RPMI8226 (cell line): ENCODE measurements around the gene NDUFA7.
"Not testable (repeated sequence)": the region's sequence is repeated elsewhere in the genome, so short reads cannot be mapped to it uniquely, and the experiment has no call there.

Experiments used
- DNase-seq: peaks from one replicate; pipeline ENCODE4 v3.0.0-alpha.2; 2015

Gene NDUFA7

DNA sequence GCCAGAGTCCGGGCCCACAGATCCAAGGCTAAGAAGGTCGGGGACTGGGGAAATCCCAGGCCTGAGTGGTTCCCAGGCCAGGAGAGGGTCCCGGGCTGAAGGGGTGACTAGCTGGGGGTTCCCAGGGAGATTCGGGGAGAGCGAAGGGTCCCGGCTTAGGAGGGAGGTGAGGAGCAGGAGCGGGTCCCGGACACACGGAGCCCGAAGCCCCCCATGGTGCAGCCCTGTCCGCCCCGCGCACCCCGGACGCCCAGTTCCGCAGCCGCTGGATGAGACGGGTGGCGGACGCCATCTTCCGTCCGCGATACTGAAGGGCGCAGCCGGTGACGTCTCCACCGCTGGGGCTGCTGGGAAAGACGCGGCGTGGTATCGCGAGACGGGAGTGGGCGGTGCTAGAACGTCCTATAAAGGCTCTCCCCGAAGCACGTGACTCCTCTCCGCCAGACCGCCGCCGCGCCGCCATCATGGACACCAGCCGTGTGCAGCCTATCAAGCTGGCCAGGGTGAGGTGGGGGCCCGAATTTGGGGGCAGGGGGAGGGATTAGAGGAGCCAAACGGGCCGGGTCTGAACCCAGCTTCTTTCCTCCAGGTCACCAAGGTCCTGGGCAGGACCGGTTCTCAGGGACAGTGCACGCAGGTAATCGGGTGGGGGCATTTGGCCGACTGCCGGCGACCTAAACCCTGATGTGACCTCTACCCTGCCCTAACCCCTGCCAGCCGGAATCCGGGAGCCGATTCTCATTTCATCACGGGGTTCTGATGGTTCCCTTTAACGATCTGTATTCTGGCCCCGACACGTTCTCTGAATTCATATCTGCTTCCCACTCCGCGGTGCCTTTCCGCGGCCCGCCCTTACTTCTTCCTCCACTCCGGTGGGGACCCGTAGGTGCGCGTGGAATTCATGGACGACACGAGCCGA is at the start of gene NDUFA7, which contains the start of gene RPS28:
TSS of gene NDUFA7 (minus strand) at position 309 of the 919 bp plus-strand sequence. CDS start at position 292, 17 bp downstream.
TSS of gene RPS28 (plus strand) at position 430 of the 919 bp plus-strand sequence. CDS start at position 465, 35 bp downstream.
- DNase-seq: peak; percentile 98

DNA sequence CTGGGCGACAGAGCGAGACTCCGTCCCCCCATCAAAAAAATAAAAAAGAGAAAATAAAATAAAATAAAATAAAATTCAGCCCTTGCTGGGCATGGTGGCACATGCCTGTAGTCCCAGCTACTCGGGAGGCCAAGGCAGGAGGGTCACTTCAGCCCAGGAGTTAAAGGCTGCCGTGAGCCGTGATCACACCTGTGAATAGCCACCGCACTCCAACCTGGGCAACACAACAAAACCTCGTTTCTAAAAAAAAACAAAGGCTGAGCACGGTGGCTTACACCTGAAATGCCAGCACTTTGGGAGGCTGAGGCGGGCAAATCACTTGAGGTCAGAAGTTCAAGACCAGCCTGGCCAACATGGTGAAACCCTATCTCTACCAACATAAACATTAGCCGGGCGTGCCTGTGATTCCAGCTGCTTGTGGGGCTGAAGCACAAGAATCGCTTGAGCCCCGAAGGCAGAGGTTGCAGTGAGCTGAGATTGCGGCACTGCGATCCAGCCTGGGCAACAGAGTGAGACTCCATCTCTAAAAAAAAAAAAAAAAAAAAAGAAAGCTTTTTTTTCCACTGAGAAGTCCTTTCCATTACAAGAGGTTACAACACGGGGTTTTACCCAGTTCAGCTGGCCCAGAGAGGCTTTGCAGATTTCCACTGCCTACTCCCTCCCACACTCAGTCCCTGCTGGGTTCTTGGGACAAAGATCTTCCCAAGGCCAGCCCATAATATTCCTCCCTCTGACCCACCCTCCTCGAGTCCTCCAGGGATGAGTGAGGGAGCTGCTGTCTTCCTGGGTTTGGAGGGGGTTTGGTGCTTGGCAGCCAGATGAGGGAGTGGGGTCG is 49.2 kb upstream of the NDUFA7 start:
- no peak for DNase-seq

DNA sequence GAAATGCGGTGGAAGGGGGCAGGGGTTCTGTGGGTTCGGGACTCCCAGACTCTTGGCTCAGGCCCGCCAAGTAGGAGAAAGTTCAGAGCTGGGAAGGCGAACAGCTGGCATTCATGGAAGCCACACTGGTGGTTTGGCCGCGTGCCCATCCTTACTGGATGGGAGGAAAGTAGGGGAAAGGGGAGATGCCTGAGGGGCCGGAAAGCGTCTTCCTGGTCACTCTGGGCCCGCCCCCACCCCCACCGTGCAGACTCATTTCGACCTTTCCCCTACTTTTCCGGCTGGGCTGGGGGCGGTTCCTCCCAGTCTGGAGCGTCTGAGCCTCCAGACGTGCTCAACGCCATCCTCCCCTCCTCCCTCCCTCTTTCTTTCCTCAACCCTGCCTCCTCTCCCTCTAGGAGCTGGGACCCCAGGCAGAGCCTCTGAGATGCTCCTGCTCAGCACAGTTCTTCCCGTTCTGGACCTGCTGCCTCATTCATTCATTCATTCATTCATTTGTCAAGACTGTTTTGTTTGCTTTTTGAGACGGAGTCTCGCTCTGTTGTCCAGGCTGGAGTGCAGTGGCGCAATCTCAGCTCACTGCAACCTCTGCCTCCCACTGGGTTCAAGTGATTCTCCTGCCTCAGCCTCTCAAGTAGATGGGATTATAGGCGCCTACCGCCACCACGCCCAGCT is 46.3 kb upstream of the NDUFA7 start:
- DNase-seq: no peak

DNA sequence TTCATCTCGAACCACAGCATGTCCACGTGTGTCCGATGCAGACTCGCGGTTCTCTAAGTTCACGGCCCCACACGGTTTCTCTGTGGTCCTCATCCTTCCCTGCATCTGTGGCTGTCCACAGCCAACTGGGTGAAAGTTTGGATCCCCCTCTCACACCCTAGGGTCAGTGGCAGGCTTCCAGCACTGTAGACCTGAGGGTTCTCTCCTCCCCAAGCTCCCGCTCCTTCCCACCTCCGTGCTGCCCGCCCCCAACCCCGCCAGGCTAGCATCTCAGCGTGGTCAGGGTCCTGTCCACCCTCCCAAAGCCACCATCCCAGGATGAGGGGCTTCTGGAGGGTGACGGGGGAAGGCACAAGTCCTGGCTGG is 45.8 kb upstream of the NDUFA7 start:
- no peak for DNase-seq

DNA sequence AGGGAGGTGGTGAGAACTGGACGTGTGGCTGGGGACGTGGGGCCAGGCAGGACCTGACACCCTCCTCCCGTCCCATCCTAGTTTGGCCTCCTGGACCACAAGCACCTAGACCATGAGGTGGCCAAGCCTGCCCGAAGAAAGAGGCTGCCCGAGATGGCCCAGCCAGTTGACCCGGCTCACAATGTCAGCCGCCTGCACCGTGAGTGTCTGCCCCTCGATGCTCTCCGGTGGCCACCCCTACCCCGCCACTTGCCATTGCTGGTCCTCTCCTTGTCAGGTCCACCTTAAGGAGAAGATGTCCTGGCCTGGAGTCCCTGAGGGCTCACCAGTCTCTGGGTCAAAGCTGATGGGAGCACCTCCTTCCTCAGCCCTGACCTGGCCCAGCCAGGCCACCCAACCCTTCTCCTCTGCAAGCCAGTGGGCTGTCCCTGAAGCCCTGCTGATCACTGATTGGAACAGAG is 45.0 kb upstream of the NDUFA7 start:
- no peak for DNase-seq

DNA sequence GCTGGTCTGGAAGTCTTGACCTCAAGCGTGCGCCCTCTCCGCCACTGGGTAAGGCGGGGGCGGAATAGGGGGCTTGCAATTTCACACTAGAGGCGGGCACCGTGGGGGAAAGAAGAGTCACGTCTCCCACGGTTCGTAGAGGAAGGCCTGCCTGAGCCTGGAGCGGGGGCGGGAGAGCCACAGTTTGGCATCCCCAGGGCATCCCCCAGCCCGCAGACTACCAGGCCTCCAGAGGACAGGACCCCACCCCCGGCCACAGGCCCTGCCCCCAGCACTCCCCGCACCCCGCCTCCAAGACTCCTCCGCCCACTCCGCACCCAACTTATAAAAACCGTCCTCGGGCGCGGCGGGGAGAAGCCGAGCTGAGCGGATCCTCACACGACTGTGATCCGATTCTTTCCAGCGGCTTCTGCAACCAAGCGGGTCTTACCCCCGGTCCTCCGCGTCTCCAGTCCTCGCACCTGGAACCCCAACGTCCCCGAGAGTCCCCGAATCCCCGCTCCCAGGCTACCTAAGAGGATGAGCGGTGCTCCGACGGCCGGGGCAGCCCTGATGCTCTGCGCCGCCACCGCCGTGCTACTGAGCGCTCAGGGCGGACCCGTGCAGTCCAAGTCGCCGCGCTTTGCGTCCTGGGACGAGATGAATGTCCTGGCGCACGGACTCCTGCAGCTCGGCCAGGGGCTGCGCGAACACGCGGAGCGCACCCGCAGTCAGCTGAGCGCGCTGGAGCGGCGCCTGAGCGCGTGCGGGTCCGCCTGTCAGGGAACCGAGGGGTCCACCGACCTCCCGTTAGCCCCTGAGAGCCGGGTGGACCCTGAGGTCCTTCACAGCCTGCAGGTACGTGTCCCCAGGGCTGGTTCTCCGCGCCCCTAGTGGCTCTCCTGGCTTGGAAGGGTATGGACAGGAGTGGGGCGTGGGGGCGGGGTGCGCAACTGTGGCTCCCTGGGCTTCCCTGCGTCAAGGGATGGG is 42.9 kb upstream of the NDUFA7 start, which contains the start of gene ANGPTL4:
TSS of gene ANGPTL4 (plus strand) at position 353 of the 969 bp plus-strand sequence. CDS start at position 520, 167 bp downstream.
- peak; percentile 62 for DNase-seq

DNA sequence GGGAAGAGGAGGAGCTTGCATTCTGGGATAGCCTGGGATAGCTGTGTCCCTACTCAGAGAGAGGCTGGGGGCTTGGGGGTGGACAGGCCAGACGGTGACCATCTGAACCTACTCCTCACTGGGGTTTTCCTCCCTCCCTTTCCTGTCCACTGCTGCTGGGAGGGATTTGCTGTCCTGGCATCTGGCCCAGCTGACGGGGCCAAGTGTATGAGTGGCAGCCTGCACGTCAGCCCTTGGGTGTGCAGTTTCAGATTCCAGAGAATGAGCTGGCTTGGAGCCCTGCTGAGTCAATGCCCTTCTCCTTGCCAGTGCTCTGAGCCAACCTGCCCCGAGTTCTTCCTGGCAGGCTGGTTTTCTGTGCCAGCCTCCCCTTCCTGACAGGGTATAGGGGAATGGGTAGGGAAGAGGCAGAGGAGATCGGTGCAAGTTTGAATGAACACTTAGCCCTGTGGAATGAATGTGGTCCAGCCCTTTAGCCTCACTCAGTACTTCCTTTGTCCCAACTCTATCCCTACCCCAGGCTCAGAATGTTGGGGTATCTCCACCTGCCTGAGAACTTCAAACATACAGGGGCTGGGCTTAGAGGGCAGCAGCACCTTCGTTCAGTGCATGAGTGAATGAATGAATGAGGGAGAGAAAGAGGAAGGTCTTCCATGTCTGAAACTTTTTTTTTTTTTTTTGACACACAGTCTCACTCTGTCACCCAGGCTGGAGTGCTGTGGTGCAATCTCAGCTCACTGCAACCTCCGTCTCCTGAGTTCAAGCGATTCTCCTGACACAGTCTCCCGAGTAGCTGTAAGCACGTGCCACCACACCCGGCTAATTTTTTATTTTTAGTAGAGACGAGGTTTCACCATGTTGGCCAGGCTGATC is 41.0 kb upstream of the NDUFA7 start:
- DNase-seq: peak; percentile 94

DNA sequence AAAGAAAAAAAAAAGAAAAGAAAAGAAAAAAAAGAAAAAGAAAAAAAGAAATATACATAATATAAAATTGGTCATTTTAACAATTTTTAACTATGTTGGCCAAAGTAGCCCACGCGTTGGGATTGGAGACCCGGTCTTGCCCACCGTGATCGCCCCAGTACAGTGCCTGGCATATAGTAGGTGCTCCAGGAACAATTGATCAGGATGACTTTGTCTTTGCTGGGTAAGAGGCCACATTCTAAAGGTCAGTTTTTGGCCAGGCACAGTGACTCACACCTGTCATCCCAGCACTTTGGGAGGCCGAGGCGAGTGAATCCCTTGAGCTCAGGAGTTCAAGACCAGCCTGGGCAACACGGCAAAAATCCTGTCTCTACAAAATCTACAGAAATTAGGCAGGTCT is 39.0 kb upstream of the NDUFA7 start:
- no peak for DNase-seq

DNA sequence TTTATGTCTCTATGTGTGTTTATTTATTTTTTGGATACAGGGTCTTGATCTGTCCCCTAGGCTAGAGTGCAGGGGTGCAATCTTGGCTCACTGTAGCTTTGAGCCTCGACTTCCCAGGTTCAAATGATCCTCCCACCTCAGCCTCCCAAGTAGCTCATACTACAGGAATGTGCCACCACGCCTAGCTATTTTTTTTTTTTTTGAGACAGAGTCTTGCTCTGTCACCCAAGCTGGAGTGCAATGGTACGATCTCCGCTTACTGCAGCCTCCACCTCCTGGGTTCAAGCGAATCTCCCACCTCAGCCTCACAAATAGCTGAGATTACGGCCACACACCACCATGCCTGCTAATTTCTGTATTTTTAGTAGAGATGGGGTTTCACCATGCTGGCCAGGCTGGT is 37.8 kb upstream of the NDUFA7 start:
- no peak for DNase-seq

DNA sequence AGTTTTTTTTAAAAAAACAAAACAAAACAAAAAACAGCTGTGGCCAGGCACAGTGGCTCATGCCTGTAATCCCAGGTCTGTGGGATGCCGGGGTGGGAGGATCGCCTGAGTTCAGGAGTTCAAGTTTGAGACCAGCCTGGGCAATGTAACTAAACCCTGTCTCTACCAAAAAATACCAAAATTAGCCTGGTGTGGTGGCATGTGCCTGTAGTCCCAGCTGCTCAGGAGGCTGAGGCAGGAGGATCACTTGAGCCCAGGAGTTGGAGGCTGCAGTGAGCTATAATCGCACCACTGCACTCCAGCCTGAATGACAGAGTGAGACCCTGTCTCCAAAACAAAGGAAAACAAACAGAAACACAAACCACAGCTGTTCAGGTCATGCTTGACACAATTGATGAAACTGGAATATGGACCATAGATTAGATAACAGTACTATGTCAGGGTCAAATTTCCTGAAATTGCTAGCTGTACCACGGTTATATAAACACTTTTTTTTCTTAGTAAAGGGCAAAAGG is 35.9 kb upstream of the NDUFA7 start:
- no peak for DNase-seq

DNA sequence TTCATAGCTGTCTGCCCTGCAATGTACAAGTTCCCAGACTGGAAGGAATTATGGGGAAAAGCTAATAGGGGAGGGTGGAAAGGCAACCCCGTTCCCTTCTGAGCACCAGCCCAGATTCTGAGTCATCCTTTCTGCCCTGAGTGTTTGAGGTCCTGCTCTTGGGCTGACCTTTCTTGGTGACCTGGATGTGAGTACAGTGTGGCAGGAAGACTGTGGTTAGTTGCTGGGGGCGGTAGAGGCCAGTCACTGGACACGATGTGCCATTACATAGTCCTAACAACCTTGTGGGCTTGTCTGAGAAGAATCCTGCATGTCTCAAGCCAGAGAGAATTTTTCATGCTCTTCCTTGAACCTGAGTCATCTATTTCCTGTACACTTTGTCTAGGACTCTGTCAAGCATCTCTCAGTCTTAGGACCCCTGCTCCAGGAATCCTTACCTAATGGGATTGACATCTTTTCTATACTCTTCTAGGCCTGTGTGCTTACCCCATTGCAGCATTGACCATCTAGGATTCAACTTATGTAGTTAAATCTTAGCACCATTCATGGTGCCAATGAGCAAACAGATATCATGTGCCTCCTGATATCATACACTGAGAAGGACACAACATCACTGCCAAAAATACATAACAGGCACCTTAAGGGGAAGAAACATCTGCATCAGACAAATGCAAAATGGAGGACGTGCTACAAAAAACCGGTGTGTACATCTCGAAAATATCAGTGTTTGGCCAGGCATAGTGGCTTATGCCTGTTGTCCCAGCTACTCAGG is 34.6 kb upstream of the NDUFA7 start:
- DNase-seq: peak; percentile 37

DNA sequence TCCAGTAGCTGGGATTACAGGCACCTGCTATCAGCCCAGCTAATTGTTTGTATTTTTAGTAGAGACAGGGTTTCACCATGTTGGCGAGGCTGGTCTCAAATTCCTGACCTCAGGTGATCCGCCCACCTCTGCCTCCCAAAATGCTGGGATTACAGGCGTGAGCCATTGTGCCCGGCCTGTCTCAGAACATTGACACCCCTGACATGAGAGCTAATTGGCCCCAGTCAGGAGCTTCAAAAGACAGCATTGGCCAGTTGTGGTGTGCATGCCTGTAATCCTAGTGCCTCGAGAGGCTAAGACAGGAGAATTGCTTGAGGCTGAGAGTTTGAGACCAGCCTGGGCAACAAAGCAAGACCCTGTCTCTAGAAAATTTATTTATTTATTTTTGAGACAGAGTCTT is 31.7 kb upstream of the NDUFA7 start:
- not testable (repeated sequence) for DNase-seq

DNA sequence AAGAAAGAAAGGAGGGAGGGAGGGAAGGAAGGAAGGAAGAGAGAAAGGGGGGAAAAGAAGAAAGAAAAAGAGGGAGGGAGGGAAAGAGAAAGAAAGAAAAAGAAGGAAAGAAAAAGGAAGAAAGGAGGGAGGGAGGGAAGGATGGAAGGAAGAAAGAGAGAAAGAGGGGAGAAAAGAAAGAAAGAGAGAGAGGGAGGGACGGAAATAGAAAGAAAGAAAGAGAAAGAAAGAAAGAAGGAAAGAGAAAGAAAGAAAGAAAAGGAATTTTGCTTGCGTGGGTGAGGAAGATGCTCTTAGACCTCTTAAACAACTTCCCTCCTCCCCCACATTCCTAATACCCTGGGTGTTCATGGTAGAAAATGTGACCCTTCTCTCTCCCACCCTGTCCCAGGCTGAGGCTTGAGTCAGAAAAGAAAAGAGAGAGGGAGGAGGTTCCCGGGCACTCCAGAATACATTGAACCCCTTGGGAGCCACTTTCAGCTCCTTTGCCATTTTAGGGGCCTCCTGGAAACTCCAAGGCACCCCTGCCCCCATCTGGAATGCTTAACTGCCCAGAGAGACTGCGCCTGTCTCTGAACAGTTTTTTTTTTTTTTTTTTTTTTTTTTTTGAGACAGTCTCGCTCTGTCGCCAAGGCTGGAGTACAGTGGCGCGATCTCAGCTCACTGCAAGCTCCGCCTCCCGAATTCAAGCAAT is 31.1 kb upstream of the NDUFA7 start:
- DNase-seq: no peak

DNA sequence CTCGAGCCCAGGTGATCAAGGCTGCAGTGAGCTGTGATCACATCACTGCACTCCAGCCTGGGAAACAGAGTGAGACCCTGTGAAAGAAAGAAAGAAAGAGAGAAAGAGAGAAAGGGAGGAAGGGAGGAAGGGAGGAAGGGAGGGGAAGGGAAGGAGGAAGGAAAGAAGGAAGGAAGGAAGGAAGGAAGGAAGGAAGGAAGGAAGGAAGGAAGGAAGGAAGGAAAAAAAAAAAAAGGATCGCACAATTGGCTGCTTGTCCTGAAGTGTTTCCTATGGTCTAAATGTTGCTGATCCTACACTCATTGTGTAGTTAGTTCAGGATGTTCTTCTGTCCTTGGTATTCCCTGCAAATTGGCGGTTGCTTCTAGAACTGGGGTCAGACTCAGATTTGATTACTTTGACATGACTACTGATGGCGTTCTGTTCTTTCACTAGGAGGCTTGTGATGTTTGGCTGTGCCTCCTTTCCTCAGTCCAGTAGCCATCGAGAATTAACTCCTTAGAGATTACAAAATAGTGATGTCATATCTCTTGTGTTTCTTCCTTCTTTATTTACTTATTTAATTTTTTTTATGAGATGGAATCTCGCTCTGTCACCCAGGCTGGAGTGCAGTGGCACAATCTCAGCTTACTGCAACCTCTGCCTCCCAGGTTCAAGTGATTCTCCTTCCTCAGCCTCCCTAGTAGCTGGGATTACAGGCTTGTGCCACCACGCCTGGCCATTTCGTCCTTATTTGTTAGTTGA is 28.6 kb upstream of the NDUFA7 start:
- DNase-seq: not testable (repeated sequence)

DNA sequence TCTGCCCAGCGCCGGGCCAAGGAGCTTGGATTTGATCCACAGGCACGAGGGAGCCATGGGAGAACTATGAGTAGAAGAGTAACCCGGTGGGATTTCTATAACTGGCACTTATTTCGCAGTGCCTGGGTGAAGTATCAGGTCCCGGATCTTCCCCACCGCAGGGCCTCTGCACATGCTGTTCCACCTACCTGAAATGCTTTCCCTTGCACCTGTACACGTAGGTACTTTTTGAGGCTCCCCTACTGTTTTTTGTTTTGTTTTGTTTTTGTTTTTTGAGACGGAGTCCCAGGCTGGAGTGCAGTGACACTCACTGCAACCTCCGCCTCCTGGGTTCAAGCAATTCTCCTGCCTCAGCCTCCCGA is 22.3 kb upstream of the NDUFA7 start:
- DNase-seq: no peak

DNA sequence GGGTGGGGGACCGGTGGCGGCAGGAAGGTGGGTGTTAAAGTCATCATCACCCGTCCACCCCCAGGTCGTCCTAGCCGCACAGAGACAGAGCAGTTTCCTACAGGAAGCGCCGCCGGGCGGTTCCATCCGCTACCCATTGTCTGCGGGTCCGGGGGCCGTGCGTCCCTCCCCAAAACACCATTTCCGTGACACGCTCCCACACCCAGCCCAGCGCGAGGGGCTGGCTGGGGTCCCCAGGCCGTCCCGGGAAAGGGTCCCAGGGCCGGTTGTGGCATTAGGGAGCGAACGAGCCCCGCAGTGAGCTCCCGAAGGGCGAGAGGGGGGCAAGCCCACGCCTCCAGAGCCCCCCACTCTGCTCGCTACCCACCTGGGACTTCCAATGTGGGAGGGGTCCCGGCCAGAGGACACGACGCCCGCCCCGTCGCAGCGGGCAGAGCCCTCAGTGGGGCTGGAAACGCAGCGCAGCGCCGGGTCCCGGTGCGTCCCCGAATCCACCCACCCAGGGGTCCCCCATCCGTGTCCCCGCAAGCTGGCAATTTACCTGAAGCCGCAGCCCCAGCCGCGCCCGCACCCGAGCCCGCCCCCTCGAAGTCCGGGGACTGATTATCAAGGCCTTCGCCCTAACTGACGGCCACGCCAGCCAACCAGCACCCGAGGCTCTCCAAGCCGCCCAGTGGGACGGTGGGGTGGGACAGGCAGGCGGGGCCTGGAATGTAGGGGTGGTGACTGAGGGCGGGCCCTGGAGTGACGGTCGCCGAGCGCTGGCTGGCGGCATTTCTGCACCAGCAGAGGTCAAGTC is 21.7 kb upstream of the NDUFA7 start, which contains the start of gene KANK3:
TSS of gene KANK3 (minus strand) at position 579 of the 799 bp plus-strand sequence. CDS start 5,434 bp downstream, outside the sequence.
- peak; percentile 95 for DNase-seq

DNA sequence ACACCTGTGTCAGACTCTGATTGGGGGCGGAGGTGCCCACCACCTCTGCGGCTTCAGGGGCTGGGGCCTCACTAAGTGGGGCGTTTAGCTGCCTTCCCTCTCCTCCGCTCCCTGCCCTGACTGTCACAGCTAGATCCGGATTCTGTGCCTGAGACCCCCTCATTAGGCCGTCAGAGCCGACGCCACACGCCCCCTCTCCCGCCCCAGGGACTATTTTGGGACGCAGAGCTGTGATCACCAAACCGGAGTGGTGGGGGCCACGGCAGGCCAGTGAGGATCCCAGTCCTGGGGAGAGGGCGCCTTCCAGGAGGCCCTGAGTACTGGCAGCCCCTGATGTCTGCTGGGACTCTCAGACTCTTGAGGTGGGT is 21.1 kb upstream of the NDUFA7 start:
- DNase-seq: no peak
